GM19099 (cell line): ENCODE results near the gene MYH8.

ENCODE experiments used
- POLR2A ChIP-seq: IDR thresholded peaks from 3 replicates; pipeline ENCODE4 v1.6.1; 2011; ENCODE audit warnings: low read depth; ENCODE audit not compliant: insufficient read length; ENCODE audit errors: extremely low read depth

Gene MYH8

GRCh38 chr17:10349403-10349802 is 72.3 kb downstream of the MYH8 start:
- TF ChIP-seq POLR2A, result no peak

GRCh38 chr17:10344816-10345215 is 76.9 kb downstream of the MYH8 start:
- TF ChIP-seq POLR2A, result no peak
